Measurements from ENCODE around the gene AOPEP.

DNA sequence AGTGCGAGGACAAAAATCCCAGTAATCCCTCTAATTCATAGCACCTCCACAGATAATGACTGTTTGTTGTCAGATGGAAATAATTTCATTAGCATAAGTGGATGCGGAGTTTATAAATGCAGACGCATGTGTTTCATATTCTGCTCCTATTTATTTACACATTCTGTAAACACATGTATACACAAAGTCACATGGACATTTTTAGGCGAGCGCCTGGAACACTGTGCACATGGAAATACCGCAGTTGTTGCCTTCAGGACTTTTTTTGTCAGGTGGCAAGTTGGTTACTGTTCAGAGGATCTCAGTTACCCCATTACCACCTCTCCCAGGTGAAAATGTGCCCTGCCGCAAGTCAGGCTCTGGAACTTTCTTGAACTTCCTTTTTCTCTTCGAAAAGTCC lies 46.9 kb upstream of the AOPEP start:
- TF ChIP-seq POLR2A (IDR thresholded peaks at IDR 0.05): no peak
- TF ChIP-seq EP300 (IDR thresholded peaks at IDR 0.05): no peak
- TF ChIP-seq, protein P1, sequence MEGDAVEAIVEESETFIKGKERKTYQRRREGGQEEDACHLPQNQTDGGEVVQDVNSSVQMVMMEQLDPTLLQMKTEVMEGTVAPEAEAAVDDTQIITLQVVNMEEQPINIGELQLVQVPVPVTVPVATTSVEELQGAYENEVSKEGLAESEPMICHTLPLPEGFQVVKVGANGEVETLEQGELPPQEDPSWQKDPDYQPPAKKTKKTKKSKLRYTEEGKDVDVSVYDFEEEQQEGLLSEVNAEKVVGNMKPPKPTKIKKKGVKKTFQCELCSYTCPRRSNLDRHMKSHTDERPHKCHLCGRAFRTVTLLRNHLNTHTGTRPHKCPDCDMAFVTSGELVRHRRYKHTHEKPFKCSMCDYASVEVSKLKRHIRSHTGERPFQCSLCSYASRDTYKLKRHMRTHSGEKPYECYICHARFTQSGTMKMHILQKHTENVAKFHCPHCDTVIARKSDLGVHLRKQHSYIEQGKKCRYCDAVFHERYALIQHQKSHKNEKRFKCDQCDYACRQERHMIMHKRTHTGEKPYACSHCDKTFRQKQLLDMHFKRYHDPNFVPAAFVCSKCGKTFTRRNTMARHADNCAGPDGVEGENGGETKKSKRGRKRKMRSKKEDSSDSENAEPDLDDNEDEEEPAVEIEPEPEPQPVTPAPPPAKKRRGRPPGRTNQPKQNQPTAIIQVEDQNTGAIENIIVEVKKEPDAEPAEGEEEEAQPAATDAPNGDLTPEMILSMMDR (IDR thresholded peaks at IDR 0.05): no peak

Data from upper lobe of left lung (tissue), 4 donors.